HG03175 (cell line): ENCODE results near the gene FAU.

Experiments
- ATAC-seq: cut with Tn5 transposase; IDR thresholded peaks from one replicate; pipeline ENCODE4 v1.9.1; 2021; ENCODE audit warnings: mild to moderate bottlenecking, moderate library complexity; ENCODE audit not compliant: unreplicated experiment

Gene FAU

DNA sequence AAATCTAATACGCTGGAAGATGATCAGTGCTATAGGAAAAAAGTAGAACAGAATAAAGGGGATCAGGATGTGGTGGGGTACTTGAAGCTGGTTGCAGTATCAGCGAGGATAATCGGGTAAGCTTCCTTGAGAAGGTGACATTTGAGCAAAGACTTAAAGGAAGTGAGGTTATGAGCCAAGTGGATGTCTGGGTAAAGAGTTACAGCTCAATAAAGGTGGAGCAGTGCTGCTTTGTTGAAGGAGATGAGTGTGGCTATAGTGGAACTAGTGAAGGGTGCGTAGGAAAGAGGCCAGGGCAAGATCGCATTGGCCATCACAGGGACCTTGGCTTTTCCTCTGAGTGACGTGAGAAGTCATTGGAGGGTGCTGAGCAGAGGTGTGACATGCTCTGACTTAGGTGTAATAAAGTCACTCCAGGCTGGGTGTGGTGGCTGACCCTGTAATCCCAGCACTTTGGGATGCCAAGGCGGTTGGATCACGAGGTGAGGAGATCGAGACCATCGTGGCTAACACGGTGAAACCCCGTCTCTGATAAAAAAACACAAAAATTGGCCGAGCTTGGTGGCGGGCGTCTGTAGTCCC is 14.7 kb upstream of the FAU start:
- no peak for ATAC-seq

DNA sequence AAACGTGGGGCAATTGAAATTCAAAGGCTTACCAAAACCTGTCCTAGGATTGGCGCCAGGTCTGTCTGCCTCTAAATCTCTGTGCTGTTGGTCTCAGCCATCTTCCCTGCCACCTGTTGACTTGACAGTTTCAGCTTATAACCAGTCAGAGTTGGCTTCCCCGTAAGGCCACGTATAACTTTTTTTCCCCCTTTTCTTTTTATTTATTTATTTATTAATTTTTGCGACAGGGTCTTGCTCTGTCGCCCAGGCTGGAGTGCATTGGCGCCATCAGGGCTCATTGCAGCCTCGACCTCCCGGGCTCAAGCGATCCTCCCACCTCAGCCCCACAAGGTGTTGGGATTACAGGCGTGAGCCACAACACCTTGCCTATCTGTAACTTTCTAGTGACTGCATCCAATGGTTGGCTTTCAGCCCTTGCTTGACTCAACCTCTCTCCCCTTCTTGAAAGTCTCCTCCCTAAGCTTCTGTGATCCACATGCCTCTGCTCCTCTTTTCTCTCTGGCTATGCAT is 13.8 kb upstream of the FAU start:
- ATAC-seq = no peak

DNA sequence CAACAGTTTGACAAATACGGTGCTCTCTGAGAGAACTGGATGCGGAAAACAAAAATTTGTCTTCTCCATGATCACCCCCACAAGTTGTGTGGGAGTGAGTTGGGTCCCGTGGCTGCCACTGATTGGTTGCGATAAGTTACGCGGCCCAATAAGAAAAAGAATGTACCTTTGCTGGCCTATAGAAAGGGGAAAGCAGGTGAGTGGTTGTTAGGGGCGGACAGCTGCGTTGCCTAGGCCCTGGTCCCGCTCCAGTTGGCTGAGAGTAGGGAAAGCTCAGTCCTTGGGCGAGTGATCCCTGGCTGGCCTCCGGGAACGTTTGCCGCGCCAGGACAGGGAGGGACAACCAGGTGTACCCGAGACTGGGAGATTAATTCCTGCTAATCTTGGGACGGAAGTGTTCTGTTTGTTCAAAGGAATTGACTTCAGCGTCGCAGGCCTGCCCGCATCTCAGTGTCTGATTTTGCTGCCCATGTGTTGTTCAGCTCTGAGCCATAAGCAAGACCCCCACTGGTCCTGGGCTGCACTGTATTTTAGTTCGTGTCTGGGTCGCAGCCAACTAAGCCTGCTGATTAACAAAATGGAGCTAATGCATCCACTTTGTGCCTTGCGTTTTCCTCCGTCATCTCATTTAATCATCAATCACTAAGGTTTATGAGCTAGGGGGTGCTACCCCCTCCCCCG is 13.2 kb upstream of the FAU start:
- peak; percentile 70 for ATAC-seq

DNA sequence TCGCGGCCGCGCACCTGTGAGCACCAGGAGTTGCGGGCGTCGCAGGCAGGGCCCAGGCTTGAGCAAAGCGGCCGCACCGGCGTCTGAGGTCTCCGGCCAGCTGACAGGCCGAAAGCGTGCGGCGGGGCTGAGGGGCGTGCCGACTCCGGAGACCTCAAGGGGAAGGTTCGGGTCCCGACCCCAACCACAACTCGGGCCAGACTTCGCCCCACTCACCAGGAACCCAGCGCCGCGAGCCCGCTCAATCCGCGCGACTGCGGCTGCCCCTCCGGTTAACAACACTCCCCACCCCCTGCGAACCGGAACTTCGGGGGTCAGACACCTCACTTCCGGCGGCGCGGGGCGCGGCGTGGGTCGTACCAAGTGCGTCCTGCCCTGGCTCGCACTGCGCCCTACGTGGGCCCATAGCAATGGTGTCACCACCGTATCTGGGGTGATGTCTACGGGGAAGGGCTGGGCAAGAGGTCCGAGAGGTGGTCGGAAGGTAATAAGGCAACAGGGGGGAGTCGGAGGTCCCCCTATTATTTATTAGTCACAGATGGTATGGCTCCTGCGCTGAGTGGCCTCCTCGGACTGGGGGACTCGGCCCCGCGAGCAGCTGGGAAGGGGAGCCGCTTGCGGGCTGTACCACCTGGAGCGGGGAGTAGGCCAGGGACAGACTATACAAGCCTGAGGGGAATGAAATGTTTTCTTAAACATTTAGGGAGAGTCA is 12.5 kb upstream of the FAU start, which contains the start of gene SYVN1:
Gene SYVN1, minus strand, starts transcription at position 280 of the 712 bp plus-strand sequence. CDS start 918 bp downstream, outside the sequence.
- ATAC-seq = peak; percentile 57

DNA sequence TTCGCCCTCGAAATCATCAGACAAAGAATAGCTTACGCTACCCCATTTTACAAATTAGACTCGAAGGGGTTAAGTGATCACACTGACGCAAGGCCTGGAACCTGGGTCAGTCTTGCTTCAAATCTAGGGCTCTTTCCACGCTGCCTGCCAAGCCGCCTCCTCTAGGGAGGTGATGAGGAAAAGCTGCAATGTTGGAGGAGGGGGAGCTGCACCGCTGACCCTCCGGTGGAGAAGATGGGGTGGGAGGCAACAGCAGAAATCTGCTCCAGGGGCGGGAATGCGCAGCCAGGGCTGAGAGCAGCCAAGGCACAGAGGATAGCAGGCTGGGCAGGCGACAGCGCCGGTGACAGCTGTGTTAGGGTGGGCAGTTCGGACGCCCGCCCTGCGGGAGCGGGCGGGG is 11.8 kb upstream of the FAU start:
- ATAC-seq = no peak

DNA sequence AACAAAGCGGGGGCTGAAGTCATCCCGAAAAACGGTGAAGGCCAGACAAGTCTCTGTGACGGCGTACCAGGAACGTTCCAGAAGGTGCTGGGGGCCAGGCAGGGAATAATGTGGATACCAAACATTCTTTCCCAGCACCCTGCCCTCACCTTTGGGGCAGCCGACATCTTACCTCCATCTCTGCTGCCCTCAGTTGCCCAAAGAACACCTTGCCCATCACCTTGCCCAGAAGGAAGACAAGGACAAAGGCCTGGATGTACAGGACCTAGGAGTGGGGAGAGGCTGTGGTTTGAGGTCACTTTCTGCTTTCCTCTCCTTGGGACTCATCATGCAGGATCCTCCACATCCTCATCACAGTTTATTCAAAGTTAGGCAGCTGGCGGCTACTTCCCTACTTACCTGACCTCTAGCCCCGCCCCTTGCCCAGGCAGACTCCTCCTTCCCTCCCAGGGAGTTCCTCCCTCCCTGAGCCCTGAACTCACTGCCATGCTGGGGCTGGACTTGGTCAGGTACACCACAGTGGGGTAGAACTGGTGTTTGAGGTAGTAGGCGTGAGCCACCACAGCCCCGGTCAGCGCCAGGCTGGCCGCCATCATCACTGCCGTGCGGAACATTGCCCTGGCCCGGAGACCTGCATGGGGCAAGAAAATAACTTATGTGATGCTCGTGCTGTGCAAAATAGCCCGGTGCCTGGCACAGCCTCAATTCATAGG is 11.2 kb upstream of the FAU start:
- no peak for ATAC-seq

DNA sequence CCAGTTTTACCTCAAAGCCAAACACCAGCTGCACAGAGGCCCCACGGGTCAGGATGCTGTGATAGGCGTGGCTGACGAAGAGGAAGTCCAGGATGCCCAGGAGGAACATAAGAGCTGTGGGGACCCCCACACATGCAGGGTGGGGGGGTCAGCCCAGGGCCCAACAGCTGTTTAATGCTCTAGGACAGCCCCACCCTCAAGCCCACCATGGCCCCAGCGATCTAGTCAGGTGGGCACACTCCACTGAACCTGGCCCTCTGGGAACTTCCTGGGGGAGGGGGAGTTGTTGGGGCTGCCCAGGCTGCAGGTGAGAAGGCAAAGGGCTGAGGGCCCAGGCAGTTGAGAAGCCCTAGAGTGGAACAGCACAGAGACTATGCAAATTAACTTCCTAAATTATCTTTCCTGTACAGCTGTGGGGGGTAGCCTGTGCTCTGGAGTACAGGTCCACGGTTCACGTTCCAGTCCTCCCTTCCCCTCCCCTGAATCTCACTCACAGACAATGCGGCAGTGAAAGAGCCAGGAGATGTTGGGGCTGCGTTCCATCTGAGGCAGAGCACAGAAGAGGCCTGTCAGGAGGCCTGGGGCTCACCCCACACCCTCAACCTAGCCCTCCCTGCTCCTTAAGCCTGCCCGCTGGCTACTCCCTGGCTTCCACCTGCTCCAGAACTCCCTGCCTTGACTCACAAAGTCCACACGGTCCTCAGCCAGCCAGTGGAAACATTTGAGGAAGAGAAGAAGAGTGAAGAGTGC is 10.5 kb upstream of the FAU start:
- ATAC-seq = peak; percentile 36

DNA sequence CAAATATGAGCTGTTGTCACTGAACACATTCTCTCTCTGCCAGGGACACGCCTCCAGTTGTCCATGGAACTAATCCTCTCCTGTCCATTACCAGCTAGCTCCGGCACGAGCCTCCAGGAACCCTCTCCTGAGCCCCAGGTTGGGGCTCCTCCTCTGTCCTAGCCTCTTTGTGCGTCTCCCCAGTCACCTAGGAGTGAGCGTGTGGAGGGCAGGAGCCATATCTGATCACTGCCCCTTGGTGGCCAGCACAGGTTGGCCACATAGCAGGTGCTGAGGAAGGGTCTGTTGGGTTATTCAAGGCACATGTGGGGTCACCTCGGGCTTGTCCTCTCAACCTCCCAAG is 9.9 kb upstream of the FAU start:
- ATAC-seq = no peak

DNA sequence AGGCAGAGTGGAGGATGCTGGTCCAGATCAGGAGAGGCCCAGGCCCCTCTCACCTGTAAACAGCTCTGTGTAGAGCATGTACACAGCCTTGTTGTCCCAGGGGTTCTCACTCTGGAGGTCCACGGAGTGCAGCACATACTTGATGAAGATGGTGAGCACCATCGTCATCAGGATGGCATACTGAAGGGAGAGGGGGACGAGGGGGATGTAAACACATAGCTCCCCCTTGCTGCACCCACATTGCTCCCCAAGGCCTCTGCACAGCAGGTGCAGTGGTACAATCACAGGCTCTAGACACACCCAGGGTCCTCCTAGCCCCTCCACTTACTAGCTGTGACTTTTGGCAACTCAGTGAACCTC is 9.5 kb upstream of the FAU start:
- no peak for ATAC-seq

DNA sequence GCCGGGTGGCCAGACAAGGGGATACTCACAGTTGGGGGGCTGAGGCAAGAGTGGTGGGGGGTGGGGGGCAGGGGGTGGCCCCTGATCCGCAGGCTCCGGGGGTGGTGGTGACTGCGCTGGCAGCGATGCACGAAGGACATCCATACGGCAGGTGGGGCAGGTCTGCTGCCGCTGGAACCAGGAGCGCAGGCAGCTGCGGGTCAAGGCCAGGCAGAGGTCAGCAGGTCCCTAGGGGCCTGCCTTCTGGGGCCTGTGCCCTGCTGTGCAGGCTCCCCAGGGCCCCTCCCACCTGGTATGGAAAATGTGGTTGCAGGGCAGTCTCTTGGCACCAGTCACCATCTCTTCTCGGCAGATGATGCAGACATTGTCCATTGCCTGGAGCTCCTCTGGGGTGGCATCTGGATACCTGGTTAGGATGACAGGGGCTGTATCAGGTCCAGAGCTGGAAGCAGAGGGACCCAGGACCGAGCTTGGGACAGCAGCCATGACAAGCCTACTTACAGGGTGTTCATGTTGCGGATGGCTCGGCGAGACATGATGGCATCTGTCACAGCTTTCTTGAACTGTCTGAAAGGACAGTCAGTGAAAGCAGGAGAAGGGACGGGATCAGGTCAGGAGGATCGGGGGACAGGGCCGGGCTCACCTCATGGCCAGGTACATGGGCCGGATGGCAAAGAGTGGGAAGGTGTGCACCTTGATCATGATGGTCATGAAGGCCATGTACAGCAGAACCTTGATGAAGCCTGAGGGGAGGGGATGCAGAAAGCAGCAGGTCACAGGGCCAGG is 8.9 kb upstream of the FAU start:
- ATAC-seq = no peak

DNA sequence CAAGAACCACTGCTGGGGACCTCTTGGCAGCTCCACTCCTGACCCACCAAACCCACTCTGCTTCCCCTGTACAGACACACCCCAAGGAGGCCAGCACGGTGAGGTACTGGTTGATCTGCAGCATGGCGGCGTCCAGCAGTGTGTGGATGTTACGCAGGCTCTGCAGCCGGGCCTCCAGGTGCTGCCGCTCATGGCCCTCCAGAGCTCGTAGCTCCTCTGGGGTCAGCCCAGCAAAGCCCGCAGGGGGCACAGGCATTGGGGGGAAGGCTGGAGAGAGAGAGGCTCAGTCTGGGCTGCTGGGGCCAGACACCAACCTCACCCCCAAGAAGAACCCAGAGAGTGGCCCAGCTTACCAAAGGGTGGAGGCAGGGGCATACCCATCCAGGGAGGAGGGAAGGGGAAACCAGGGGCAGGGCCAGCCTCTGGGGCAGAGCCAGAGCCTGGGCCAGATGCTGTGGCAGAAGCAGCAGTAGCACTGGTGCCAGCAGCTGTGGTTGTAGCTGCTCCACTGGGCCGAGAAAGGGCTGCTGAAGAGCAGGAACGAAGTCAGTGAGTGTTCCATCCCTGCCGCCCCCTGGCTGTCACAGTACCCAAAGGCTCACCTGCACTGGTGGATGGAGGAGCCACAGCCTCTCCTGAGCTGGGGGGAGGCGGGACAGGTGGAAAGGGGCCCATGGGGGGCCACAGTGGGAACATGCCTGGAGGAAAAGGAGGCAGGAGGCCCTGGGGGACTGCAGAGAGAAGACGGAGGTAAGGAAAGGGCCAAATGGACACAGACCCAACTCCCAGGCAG is 7.9 kb upstream of the FAU start:
- ATAC-seq = no peak

DNA sequence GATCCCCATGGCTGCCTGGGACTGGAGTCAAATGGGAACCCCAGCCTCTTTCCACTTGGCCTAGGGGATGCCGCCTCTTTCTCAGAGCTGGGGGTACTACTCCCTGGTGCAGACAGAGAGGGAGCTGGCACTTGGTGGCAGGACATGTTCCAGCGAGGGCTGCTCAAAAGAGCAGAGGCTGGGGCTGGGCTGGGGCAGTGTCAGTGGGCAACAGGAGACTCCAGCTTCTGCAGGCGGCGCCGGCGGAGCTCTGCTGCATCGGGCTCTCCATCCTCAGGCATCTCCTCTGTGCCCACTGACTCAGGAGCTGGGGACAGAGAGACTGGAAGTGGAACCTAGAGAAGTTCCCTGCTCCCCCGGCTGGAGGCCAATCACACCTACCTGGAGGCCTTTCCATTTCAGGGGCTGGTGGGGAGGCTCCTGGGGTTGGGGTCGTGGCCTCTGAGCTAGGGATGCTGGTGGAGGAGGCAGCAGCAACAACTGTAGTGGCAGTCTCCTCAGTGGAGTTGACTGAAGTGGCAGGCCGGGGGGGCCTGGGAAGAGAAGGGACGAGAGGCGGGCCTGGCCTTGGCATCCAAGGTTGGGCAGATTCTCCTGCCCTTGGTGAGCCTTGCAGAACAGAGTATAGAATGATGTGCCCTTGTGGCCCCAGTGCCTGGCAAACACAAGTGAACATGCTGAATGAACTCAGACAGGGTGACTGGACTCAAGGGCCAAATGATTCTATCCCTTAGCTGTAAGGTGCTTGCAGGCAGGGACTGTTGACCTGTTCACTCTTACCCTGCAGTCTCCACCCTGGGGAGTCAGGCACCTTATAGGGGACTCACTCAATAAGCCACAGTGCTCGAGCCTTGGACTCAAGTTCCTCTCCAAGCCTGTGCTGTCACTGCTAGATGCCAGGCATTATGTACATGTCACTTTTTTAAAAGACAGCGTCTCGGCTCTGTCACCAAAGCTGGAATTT is 6.5 kb upstream of the FAU start:
- no peak for ATAC-seq

DNA sequence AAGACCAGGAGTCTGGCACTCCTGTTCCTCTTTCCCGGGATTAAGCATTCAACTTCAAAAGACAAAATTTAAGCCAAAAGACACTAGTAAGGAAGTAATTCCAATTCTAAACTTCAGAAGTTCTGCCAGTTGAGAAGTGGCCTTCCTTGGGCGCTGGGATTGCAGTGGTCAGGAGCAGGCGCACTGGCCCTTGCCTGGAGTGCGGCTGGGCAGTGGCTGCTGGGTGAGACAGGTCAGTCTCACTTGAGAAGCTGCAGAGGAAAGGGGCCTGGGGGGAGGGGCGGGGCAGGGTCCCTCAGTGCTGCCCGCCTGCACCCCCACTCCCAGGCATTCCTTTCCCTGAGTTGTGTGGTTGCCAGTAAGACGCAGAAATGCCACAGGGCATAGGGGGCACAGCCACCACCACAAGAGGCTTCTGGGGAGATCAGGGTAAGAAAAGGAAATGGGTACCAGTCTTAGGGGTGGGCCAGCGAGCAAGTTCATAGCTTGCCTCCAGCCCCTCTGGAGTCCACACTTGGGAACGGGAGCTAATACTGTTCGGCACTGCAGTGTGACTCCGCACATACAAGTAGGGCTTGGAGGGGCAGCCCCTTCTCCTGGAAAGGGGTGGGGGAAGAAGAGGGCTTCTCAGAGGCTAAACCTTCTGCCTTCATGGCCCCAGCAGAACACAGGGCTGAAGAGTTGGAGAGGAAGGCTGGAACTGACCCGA is 5.7 kb upstream of the FAU start:
- ATAC-seq = no peak

DNA sequence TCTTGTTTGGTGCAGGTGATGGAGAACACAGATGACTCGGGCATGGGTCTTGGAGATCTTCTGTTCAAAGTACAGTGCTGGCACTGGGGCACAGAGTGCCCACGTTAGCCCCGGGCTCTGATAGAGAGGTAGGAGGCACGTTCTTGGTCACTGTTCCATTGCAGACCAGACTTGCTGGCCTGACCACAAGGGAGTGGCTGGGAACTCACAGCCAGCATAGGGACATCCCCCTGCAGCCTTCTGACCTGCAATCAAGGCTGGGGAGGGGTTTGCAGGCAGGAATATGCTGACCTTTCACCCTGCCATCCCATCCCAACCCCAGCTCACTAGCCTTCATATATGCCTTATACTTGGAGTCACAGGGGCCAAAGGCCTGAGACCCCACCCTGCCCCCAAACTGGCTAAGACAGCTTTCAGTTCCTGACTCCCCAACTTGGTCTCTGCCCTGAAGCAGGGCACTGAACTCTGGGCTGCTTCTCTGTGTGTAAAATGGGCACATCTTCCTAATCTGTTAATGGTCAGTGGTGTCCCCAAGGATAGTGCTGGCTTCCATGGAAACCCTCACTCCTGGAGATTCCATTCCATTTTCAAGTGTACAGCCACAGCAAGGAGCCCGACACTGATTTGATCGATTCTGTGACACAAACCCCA is 4.8 kb upstream of the FAU start:
- ATAC-seq = no peak

DNA sequence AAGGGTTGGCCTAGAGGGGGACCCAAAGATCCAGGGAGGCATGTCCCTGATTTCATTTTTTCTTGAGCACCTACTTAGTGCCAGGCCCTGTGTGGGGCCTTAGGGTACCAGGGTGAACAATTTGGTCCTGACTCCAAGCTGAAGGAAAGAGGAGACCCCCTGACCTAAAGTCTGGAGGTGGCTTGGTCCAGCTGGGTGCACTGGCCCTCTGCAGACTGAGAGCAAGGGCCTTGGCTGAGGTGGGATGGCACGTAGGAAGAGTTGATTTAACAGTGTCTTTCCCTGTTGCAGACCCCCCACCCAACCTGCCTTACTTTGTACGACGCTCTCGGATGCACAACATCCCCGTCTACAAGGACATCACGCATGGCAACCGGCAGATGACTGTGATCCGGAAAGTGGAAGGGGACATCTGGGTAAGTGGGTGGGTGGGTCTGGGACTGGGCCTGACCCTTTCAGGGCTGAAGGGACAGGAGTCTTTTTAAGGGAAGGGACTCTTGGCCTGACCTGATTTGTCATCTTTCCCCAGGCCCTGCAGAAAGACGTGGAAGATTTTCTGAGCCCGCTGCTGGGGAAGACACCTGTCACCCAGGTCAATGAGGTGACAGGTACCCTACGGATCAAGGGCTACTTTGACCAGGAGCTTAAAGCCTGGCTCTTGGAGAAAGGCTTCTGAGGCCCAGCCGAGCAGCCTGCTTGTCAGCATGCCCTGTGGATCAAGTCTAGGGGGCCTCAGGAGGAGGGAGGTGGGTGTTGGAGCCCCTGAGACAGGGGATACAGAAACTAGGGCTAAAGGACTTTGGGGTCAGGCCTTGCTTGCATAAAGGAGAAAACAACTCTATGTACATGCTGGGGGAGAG is 3.5 kb upstream of the FAU start:
- no peak for ATAC-seq
